22Rv1 (cell line): ENCODE data around the gene ADGRB3.

Experiments used
- H3K27ac ChIP-seq: fragments of 450-650 bp; 2 replicates; pipeline ENCODE4 v1.5.1; 2017
- CTCF ChIP-seq: fragments of 450-650 bp; IDR thresholded peaks from 2 replicates; pipeline ENCODE4 v1.5.1; 2017; ENCODE audit warnings: mild to moderate bottlenecking
- ZFX ChIP-seq: fragments of 450-650 bp; IDR thresholded peaks from 2 replicates; pipeline ENCODE4 v1.6.1; 2017; ENCODE audit warnings: antibody characterized with exemption, borderline replicate concordance

ADGRB3 gene

GRCh38 chr6:69340196-69340595, 705.1 kb downstream of the ADGRB3 start:
- H3K27ac ChIP-seq = no peak overlapping the region
- TF ChIP-seq ZFX = no peak
- no peak for TF ChIP-seq CTCF

GRCh38 chr6:69343851-69344250, 708.8 kb downstream of the ADGRB3 start:
- TF ChIP-seq CTCF = no peak
- no peak overlapping the region for H3K27ac ChIP-seq

- TF ChIP-seq ZFX (no peak), CTCF (no peak)
- no peak overlapping the region for H3K27ac ChIP-seq
These were observed 714.7 kb downstream of the ADGRB3 start for GRCh38 chr6:69349771-69350170.

- no peak for TF ChIP-seq ZFX
- TF ChIP-seq CTCF = no peak
- H3K27ac ChIP-seq = no peak overlapping the region
These were observed 727.1 kb downstream of the ADGRB3 start for GRCh38 chr6:69362209-69362608.

- TF ChIP-seq CTCF (no peak), ZFX (no peak)
- H3K27ac ChIP-seq = no peak overlapping the region
These were observed 731.7 kb downstream of the ADGRB3 start for GRCh38 chr6:69366831-69367230.

- H3K27ac ChIP-seq = no peak overlapping the region
- TF ChIP-seq CTCF = no peak
- no peak for TF ChIP-seq ZFX
These were observed 733.5 kb downstream of the ADGRB3 start for GRCh38 chr6:69368613-69369012.

- no peak for TF ChIP-seq CTCF
- no peak for TF ChIP-seq ZFX
- no peak overlapping the region for H3K27ac ChIP-seq
These were observed 735.7 kb downstream of the ADGRB3 start for GRCh38 chr6:69370763-69371162.
